ENCODE measurements around the gene ASCC1. TPM values are rescaled to one million over a fixed set of nuclear protein-coding genes. Genes with fewer than 3 reads are reported as not detected.

The ASCC1 gene
- total RNA-seq, 1 donor from 2014 or later: 49.5 TPM

- Histone ChIP-seq H3K27me3 (no peaks in the 10 kb centered on the region), H3K36me3 (peaks cover 2% of the 10 kb centered on the region), H3K4me1 (no peaks in the 10 kb centered on the region), H3K9me3 (ENCODE audit: low read depth) (peaks cover 3% of the 10 kb centered on the region), H2AFZ (replicated peaks) (no peak overlapping the region), H3K79me2 (ENCODE audit: low read depth) (no peaks in the 10 kb centered on the region), H3K27ac (no peak overlapping the region), H3K9ac (no peak overlapping the region), H3K4me2 (no peak overlapping the region), H3K4me3 (no peak overlapping the region), H3F3A (ENCODE audit: low read depth) (no peaks in the 10 kb centered on the region), H4K20me1 (ENCODE audit: low read depth) (no peaks in the 10 kb centered on the region)
- H3K9me3 Mint-ChIP-seq: peaks cover 14% of the 10 kb centered on the region
- no peak for DNase-seq (ENCODE audit: low spot score)
- peaks cover 2% of the 10 kb centered on the region for H3K4me1 Mint-ChIP-seq
- no peaks in the 10 kb centered on the region for H3K27me3 Mint-ChIP-seq (ENCODE audit: insufficient read depth, low read depth)
- no peak overlapping the region for H3K27ac Mint-ChIP-seq
- H3K4me3 Mint-ChIP-seq: no peak overlapping the region
- peaks cover 27% of the 10 kb centered on the region for H3K36me3 Mint-ChIP-seq
- TF ChIP-seq EZH2 (IDR thresholded peaks at IDR 0.05) (no peak), EZH2phosphoT487 (IDR thresholded peaks at IDR 0.05) (no peak)
- TF ChIP-seq, protein P1, sequence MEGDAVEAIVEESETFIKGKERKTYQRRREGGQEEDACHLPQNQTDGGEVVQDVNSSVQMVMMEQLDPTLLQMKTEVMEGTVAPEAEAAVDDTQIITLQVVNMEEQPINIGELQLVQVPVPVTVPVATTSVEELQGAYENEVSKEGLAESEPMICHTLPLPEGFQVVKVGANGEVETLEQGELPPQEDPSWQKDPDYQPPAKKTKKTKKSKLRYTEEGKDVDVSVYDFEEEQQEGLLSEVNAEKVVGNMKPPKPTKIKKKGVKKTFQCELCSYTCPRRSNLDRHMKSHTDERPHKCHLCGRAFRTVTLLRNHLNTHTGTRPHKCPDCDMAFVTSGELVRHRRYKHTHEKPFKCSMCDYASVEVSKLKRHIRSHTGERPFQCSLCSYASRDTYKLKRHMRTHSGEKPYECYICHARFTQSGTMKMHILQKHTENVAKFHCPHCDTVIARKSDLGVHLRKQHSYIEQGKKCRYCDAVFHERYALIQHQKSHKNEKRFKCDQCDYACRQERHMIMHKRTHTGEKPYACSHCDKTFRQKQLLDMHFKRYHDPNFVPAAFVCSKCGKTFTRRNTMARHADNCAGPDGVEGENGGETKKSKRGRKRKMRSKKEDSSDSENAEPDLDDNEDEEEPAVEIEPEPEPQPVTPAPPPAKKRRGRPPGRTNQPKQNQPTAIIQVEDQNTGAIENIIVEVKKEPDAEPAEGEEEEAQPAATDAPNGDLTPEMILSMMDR (IDR thresholded peaks at IDR 0.05): no peak
These were observed 99.7 kb downstream of the ASCC1 start for GRCh38 chr10:72116372-72116771.

GRCh38 chr10:72114706-72115450 lies 101.2 kb downstream of the ASCC1 start:
- H3K4me3 Mint-ChIP-seq: no peak overlapping the region
- H2AFZ ChIP-seq (replicated peaks): no peak overlapping the region
- no peak overlapping the region for H3K27ac Mint-ChIP-seq
- no peaks in the 10 kb centered on the region for H3K79me2 ChIP-seq (ENCODE audit: low read depth)
- H3K9me3 Mint-ChIP-seq: peaks cover 14% of the 10 kb centered on the region
- no peak for DNase-seq (ENCODE audit: low spot score)
- no peak overlapping the region for H3K4me2 ChIP-seq
- H3K9ac ChIP-seq: no peak overlapping the region
- H3K9me3 ChIP-seq (ENCODE audit: low read depth): peaks cover 3% of the 10 kb centered on the region
- no peaks in the 10 kb centered on the region for H3K4me1 ChIP-seq
- H3K4me1 Mint-ChIP-seq: peaks cover 6% of the 10 kb centered on the region
- TF ChIP-seq, protein P1 (IDR thresholded peaks at IDR 0.05): no peak
- no peak overlapping the region for H3K4me3 ChIP-seq
- H3K36me3 ChIP-seq: peaks cover 2% of the 10 kb centered on the region
- no peaks in the 10 kb centered on the region for H3K27me3 Mint-ChIP-seq (ENCODE audit: insufficient read depth, low read depth)
- no peaks in the 10 kb centered on the region for H3F3A ChIP-seq (ENCODE audit: low read depth)
- no peaks in the 10 kb centered on the region for H4K20me1 ChIP-seq (ENCODE audit: low read depth)
- H3K27ac ChIP-seq: no peak overlapping the region
- H3K36me3 Mint-ChIP-seq: peaks cover 26% of the 10 kb centered on the region
- H3K27me3 ChIP-seq: no peaks in the 10 kb centered on the region

DNA sequence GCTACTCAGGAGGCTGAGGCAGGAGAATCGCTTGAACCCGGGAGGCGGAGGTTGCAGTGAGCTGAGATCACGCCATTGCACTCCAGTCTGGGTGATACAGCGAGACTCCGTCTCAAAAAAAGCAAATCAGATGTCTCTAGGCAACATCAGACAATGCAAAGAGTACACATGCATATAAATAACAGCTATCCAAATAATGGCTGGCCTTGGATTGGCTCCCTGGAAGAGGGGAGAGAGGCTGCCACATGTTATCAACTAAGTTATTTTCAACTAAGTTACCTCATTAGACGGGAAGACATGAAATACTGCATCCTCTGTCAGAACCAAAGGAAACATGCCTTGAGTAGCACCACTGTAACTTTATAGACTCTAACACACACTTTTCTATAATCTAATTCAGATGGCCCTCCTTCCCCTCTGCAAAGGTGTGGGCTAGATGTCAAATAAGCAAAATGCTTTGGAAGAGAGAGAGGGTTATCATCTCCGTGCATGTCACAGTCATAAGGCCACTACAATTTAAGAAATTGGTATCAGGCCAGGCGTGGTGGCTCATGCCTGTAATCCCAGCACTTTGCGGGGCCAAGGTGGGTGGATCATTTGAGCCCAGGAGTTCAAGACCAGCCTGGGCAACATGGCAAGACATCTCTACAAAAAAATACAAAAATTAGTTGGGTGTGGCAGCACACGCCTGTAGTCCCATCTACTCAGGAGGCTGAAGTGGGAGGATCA lies 105.2 kb downstream of the ASCC1 start:
- H3K4me3 ChIP-seq: no peak overlapping the region
- H3K9ac ChIP-seq: no peak overlapping the region
- no peaks in the 10 kb centered on the region for H3K9me3 ChIP-seq (ENCODE audit: low read depth)
- H3K36me3 Mint-ChIP-seq: peaks cover 11% of the 10 kb centered on the region
- H3K36me3 ChIP-seq: no peaks in the 10 kb centered on the region
- H3K27me3 Mint-ChIP-seq (ENCODE audit: insufficient read depth, low read depth): no peaks in the 10 kb centered on the region
- H3K4me1 Mint-ChIP-seq: peaks cover 14% of the 10 kb centered on the region
- no peak overlapping the region for H3K27ac ChIP-seq
- H3K27me3 ChIP-seq: no peaks in the 10 kb centered on the region
- peaks cover 6% of the 10 kb centered on the region for H3K9me3 Mint-ChIP-seq
- H3K4me3 Mint-ChIP-seq: no peak overlapping the region
- H3F3A ChIP-seq (ENCODE audit: low read depth): peaks cover 5% of the 10 kb centered on the region
- no peaks in the 10 kb centered on the region for H4K20me1 ChIP-seq (ENCODE audit: low read depth)
- no peaks in the 10 kb centered on the region for H3K4me1 ChIP-seq
- DNase-seq (ENCODE audit: low spot score): no peak
- no peaks in the 10 kb centered on the region for H3K79me2 ChIP-seq (ENCODE audit: low read depth)
- no peak overlapping the region for H2AFZ ChIP-seq (replicated peaks)
- TF ChIP-seq, protein P1 (IDR thresholded peaks at IDR 0.05): no peak
- TF ChIP-seq EZH2 (IDR thresholded peaks at IDR 0.05) (no peak), EZH2phosphoT487 (IDR thresholded peaks at IDR 0.05) (no peak)
- H3K4me2 ChIP-seq: no peak overlapping the region
- no peak overlapping the region for H3K27ac Mint-ChIP-seq

All from neural progenitor cell (in vitro differentiated cells).